GM12878 (cell line): ENCODE measurements around the gene SVOP. TPM values are rescaled to one million over a fixed set of nuclear protein-coding genes. Genes with fewer than 3 reads are reported as not detected.

Source experiments
- ATAC-seq: fragments of 200-7000 bp; cut with Tn5 transposase; 3 replicates; pipeline ENCODE4 v1.9.1; 2020; ENCODE audit warnings: mild to moderate bottlenecking, moderate library complexity
- BruUV-seq: library from RNA; stranded (reverse); fragments of 400-500 nt; replicated peaks from 2 replicates; lab custom pipeline; 2021; lab: Mats Ljungman, UMichigan
- CTCF ChIA-PET: fragments of 300-600 bp; sonication (Branson Sonifier 250); formaldehyde crosslinking; extraction: SDS; loops from one replicate; lab custom pipeline; 2021; ENCODE audit warnings: inconsistent platforms; lab: Yijun Ruan, JAX
- POLR2A ChIA-PET: fragments of 350-600 bp; formaldehyde crosslinking; extraction: SDS; loops from one replicate; lab custom pipeline; 2021; ENCODE audit warnings: inconsistent platforms; lab: Charles Lee
- RAD21 ChIA-PET: fragments of 300-600 bp; sonication (Branson Sonifier 250); formaldehyde crosslinking; loops from one replicate; lab custom pipeline; 2023; ENCODE audit warnings: antibody characterized with exemption; ENCODE audit not compliant: unreplicated experiment; lab: Charles Lee
- SMC1A ChIA-PET: fragments of 300-600 bp; sonication (Branson Sonifier 250); formaldehyde crosslinking; loops from one replicate; lab custom pipeline; 2023; ENCODE audit not compliant: unreplicated experiment, uncharacterized antibody; lab: Charles Lee
- DNase-seq: peaks from one replicate; pipeline ENCODE4 v3.0.0-alpha.2; 2011; ENCODE audit warnings: low read depth, low spot score
- FAIRE-seq: peaks from 3 replicates; lab custom pipeline; 2011; peaks lifted over from hg19 to GRCh38; lab: Jason Lieb, UNC
- H2AFZ ChIP-seq: 2 replicates; pipeline ENCODE4 v1.6.0; 2011; ENCODE audit warnings: low read depth, low read length, control low read depth; ENCODE audit not compliant: control insufficient read depth
- H3K27ac ChIP-seq: 2 replicates; pipeline ENCODE4 v1.5.1; 2011; ENCODE audit warnings: control low read depth; ENCODE audit not compliant: control insufficient read depth, insufficient read depth
- H3K27me3 ChIP-seq, 2 experiments: replicated peaks in 1 of 2; 2 replicates each; pipeline versions ENCODE4 v1.6.0 to v1.6.1; 2011; ENCODE audit warnings: low read length in 1 of 2; ENCODE audit not compliant: control insufficient read depth in 2 of 2, insufficient read depth in 2 of 2
- H3K36me3 ChIP-seq, 2 experiments: 2 replicates each; pipeline ENCODE4 v1.5.1; 2011; ENCODE audit warnings: low read length in 1 of 2; ENCODE audit not compliant: control insufficient read depth in 2 of 2, insufficient read depth in 2 of 2
- H3K4me1 ChIP-seq: 2 replicates; pipeline ENCODE4 v1.6.1; 2011; ENCODE audit warnings: mild to moderate bottlenecking, low read length, moderate library complexity, mixed read lengths; ENCODE audit not compliant: control insufficient read depth, insufficient read depth
- H3K4me2 ChIP-seq: 2 replicates; pipeline ENCODE4 v1.6.0; 2011; ENCODE audit warnings: control low read depth; ENCODE audit not compliant: control insufficient read depth, insufficient read depth
- H3K4me3 ChIP-seq: fragments of 200-600 bp; sonication (generic); 2 replicates; pipeline ENCODE4 v1.5.1; 2016
- H3K79me2 ChIP-seq: 2 replicates; pipeline ENCODE4 v1.6.0; 2011; ENCODE audit warnings: low read length; ENCODE audit not compliant: control insufficient read depth, insufficient read depth
- H3K9ac ChIP-seq: 2 replicates; pipeline ENCODE4 v1.8.0; 2011; ENCODE audit warnings: low read length, control low read depth, mixed read lengths; ENCODE audit not compliant: control insufficient read depth, insufficient read depth
- H3K9me3 ChIP-seq: replicated peaks from 3 replicates; pipeline ENCODE4 v1.5.1; 2011; ENCODE audit warnings: mild to moderate bottlenecking, low read length; ENCODE audit not compliant: control insufficient read depth, insufficient read depth
- H4K20me1 ChIP-seq: 2 replicates; pipeline ENCODE4 v1.6.0; 2011; ENCODE audit not compliant: control insufficient read depth, insufficient read depth
- BCL11A ChIP-seq: IDR thresholded peaks from 2 replicates; pipeline ENCODE4 v1.6.1; 2011; ENCODE audit warnings: low read depth, low read length
- BHLHE40 ChIP-seq, 2 experiments: fragments of 450-650 bp in 1 of 2; IDR thresholded peaks; 2 replicates each; pipeline ENCODE4 v1.6.1; 2011 to 2017; ENCODE audit warnings: low read depth in 2 of 2, borderline replicate concordance in 1 of 2, improper control_type of control experiment in 1 of 2, low read length in 1 of 2, mild to moderate bottlenecking in 1 of 2
- CBX3 ChIP-seq: fragments of 200-600 bp; sonication (generic); IDR thresholded peaks from 2 replicates; pipeline ENCODE4 v1.6.1; 2016; ENCODE audit warnings: low read depth, borderline replicate concordance
- HDAC2 ChIP-seq: fragments of 200-600 bp; sonication (generic); IDR thresholded peaks from 2 replicates; pipeline ENCODE4 v1.6.1; 2017
- HDGF ChIP-seq: fragments of 450-650 bp; IDR thresholded peaks from 2 replicates; pipeline ENCODE4 v1.6.1; 2016; ENCODE audit warnings: antibody characterized with exemption
- IKZF1 ChIP-seq: fragments of 450-650 bp; conservative IDR thresholded peaks from 2 replicates; pipeline ENCODE4 v1.6.1; 2017; ENCODE audit warnings: antibody characterized with exemption, mild to moderate bottlenecking
- MTA2 ChIP-seq: fragments of 450-650 bp; IDR thresholded peaks from 2 replicates; pipeline ENCODE4 v1.6.1; 2016; ENCODE audit warnings: low read depth, mild to moderate bottlenecking, moderate library complexity
- NR2C1 ChIP-seq: fragments of 450-650 bp; IDR thresholded peaks from 2 replicates; pipeline ENCODE4 v1.6.1; 2017; ENCODE audit warnings: antibody characterized with exemption, mild to moderate bottlenecking, moderate library complexity
- NR2C2 ChIP-seq: IDR thresholded peaks from 2 replicates; pipeline ENCODE4 v1.6.1; 2011; ENCODE audit warnings: borderline replicate concordance, low read depth; ENCODE audit not compliant: control insufficient read depth, insufficient read length
- PML ChIP-seq: IDR thresholded peaks from 2 replicates; pipeline ENCODE4 v1.6.1; 2012; ENCODE audit warnings: low read length, inconsistent platforms
- POU2F2 ChIP-seq: IDR thresholded peaks from 3 replicates; pipeline ENCODE4 v1.6.1; 2011; ENCODE audit warnings: low read depth, mild to moderate bottlenecking, low read length, borderline replicate concordance
- RUNX3 ChIP-seq: IDR thresholded peaks from 2 replicates; pipeline ENCODE4 v1.6.1; 2012; ENCODE audit warnings: low read length, inconsistent platforms
- SIX5 ChIP-seq: IDR thresholded peaks from 2 replicates; pipeline ENCODE4 v1.6.1; 2011; ENCODE audit warnings: mild to moderate bottlenecking, low read depth, low read length, moderate library complexity; ENCODE audit not compliant: severe bottlenecking
- SPI1 ChIP-seq: IDR thresholded peaks from 2 replicates; pipeline ENCODE4 v1.6.1; 2011; ENCODE audit warnings: low read depth, mild to moderate bottlenecking, low read length, moderate library complexity, borderline replicate concordance; ENCODE audit not compliant: insufficient read depth
- TBL1XR1 ChIP-seq: IDR thresholded peaks from 2 replicates; pipeline ENCODE4 v1.6.1; 2012; ENCODE audit warnings: low read depth, low read length, improper control_type of control experiment
- TCF12 ChIP-seq: IDR thresholded peaks from 2 replicates; pipeline ENCODE4 v1.6.1; 2011; ENCODE audit warnings: low read depth, mild to moderate bottlenecking, low read length
- ZNF217 ChIP-seq: fragments of 450-650 bp; IDR thresholded peaks from 2 replicates; pipeline ENCODE4 v1.6.1; 2017; ENCODE audit warnings: antibody characterized with exemption, mild to moderate bottlenecking
- WGBS: methylation state at CpG from one replicate; pipeline ENCODE4 v1.1.6; 2016; ENCODE audit warnings: low lambda C conversion rate; ENCODE audit not compliant: insufficient replicate concordance, insufficient coverage; ENCODE audit errors: missing lambda C conversion rate; 5-methylcytosine and 5-hydroxymethylcytosine counted together
- in situ Hi-C: fragments of 300-500 bp; cut with MboI; formaldehyde crosslinking; loops from 9 replicates; pipeline ENCODE4 v1.14.3; 2018; ENCODE audit warnings: mixed read lengths
- intact Hi-C: fragments of 100-400 bp; cut with micrococcal nuclease; formaldehyde crosslinking; loops from one replicate; pipeline ENCODE4 v1.14.2; 2022; ENCODE audit not compliant: unreplicated experiment
- polyA plus RNA-seq, 11 experiments: library from polyadenylated mRNA; depleted of rRNA in 4 of 11; unstranded in 6 of 11; stranded (reverse) in 5 of 11; fragments of >200 nt; fragmentation: Nextera tagmentation in 4 of 11; fragmentation: Illumina TruSeq in 1 of 11; extraction: Ambion mirVana in 4 of 11; extraction: Trizol in 1 of 11; gene quantifications; 1 replicate in 1 of 11; 2 replicates in 10 of 11; pipeline versions ENCODE4 v1.2.1 to v1.2.3, GENCODE V29; 2011 to 2016; ENCODE audit warnings: inconsistent platforms in 2 of 11, missing spikeins in 2 of 11, low read depth in 1 of 11
- total RNA-seq, 4 experiments: library from RNA; depleted of rRNA in 3 of 4; stranded (reverse); fragments of >200 nt in 3 of 4; fragmentation: Illumina TruSeq in 1 of 4; extraction: Trizol in 1 of 4; gene quantifications; 2 replicates each; pipeline versions ENCODE4 v1.2.1 to v1.2.3, GENCODE V29; 2013 to 2021
- TF ChIP-seq, protein P1 (sequence below): IDR thresholded peaks from 2 replicates; pipeline ENCODE4 v1.6.1; 2012; ENCODE audit warnings: low read depth, low read length, improper control_type of control experiment
- TF ChIP-seq, protein P2 (sequence below): IDR thresholded peaks from 2 replicates; pipeline ENCODE4 v1.6.1; 2011; ENCODE audit warnings: borderline replicate concordance, low read depth, mild to moderate bottlenecking, moderate library complexity, mixed read lengths, low read length; ENCODE audit not compliant: insufficient read depth; ENCODE audit errors: extremely low read length

SVOP gene
- total and polyA plus RNA-seq, 10 of the 15 experiments (the other 5 are each of a cell fraction or from before 2014, with no cell fraction given), result under 0.01 TPM; not detected in 9

- no TSS peak for BruUV-seq
- ChIA-PET RAD21 (no interaction called here), SMC1A (no interaction called here), CTCF (no interaction called here), POLR2A (no interaction called here)
- in situ Hi-C loops (no loop called here), intact Hi-C loops (no loop called here)
- FAIRE-seq, result no peak
- Histone ChIP-seq H3K27ac (no peak overlapping the region), H3K36me3 (no peaks in the 10 kb centered on the region), H3K4me1 (no peaks in the 10 kb centered on the region), H3K4me2 (no peak overlapping the region), H3K79me2 (no peaks in the 10 kb centered on the region), H3K9ac (no peak overlapping the region), H3K27me3 (no peaks in the 10 kb centered on the region), H2AFZ (no peak overlapping the region), H3K4me3 (no peak overlapping the region), H3K9me3 (no peaks in the 10 kb centered on the region), H4K20me1 (no peaks in the 10 kb centered on the region)
- ATAC-seq, result no peak
- DNase-seq, result no peak
- no peak for TF ChIP-seq CBX3
- no peak for TF ChIP-seq POU2F2
- TF ChIP-seq IKZF1, result no peak
- no peak for TF ChIP-seq BCL11A
- TF ChIP-seq HDAC2, result no peak
- no peak for TF ChIP-seq NR2C1
- no peak for TF ChIP-seq SIX5
- no peak for TF ChIP-seq MTA2
- TF ChIP-seq BHLHE40 (IDR thresholded peaks at IDR 0.05; ENCODE audit: borderline replicate concordance in 1 of 2, low read depth in 2 of 2, low read length in 1 of 2), result no peak
- TF ChIP-seq, protein P1, sequence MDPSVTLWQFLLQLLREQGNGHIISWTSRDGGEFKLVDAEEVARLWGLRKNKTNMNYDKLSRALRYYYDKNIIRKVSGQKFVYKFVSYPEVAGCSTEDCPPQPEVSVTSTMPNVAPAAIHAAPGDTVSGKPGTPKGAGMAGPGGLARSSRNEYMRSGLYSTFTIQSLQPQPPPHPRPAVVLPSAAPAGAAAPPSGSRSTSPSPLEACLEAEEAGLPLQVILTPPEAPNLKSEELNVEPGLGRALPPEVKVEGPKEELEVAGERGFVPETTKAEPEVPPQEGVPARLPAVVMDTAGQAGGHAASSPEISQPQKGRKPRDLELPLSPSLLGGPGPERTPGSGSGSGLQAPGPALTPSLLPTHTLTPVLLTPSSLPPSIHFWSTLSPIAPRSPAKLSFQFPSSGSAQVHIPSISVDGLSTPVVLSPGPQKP, result no peak
- no peak for TF ChIP-seq NR2C2
- no peak for TF ChIP-seq ZNF217
- no peak for TF ChIP-seq HDGF
- TF ChIP-seq TCF12, result no peak
- TF ChIP-seq PML, result no peak
- TF ChIP-seq TBL1XR1, result no peak
- no peak for TF ChIP-seq SPI1
- TF ChIP-seq RUNX3, result no peak
- TF ChIP-seq, protein P2, sequence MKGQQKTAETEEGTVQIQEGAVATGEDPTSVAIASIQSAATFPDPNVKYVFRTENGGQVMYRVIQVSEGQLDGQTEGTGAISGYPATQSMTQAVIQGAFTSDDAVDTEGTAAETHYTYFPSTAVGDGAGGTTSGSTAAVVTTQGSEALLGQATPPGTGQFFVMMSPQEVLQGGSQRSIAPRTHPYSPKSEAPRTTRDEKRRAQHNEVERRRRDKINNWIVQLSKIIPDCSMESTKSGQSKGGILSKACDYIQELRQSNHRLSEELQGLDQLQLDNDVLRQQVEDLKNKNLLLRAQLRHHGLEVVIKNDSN, result no peak
- 36% methylated on average over 6 of the region's 6 CpGs for WGBS
These were observed 24.5 kb downstream of the SVOP start for GRCh38 chr12:108996320-108996719.
